Measurements from ENCODE around the gene NFXL1.
A peak's percentile ranks its signal among the peaks of the same experiment; 100 is the strongest.
"Not testable (repeated sequence)": the region's sequence is repeated elsewhere in the genome, so short reads cannot be mapped to it uniquely, and the experiment has no call there.

Gene NFXL1
- total RNA-seq, result 7.4 to 33.8 (median 17.6) reads per million in 9 experiments

- ATAC-seq (replicated peaks), result peak; percentile 95
- H3K36me3 Mint-ChIP-seq (ENCODE audit: insufficient read depth), result peaks cover 20% of the 10 kb centered on the region
- H3K9me3 Mint-ChIP-seq, result no peaks in the 10 kb centered on the region
- peak; percentile 93 to 94 (median 94) for DNase-seq
- peak within 1 kb of the TSS; percentile 90 to 94 for H3K4me3 Mint-ChIP-seq
- peak within 1 kb of the TSS; percentile 93 to 97 for H3K27ac Mint-ChIP-seq
- no peaks in the 10 kb centered on the region for H3K27me3 Mint-ChIP-seq
- H3K4me1 Mint-ChIP-seq (ENCODE audit: low read depth in 2 of 2), result peaks cover 18 to 24% of the 10 kb centered on the region in 2 donors
These were observed at the start of gene NFXL1 for GRCh38 chr4:47914220-47914925. NFXL1 (minus strand) TSS chr4:47914583; CDS start chr4:47914203, 380 bp downstream.

- ATAC-seq (replicated peaks) (no peak), DNase-seq (no peak)
- H3K27ac Mint-ChIP-seq, result no peak overlapping the region
- no peak overlapping the region for H3K4me3 Mint-ChIP-seq
- no peaks in the 10 kb centered on the region for H3K4me1 Mint-ChIP-seq (ENCODE audit: low read depth in 2 of 2)
- H3K27me3 Mint-ChIP-seq, result peaks cover 5 to 18% of the 10 kb centered on the region in 2 donors
- no peaks in the 10 kb centered on the region for H3K36me3 Mint-ChIP-seq (ENCODE audit: insufficient read depth)
- no peaks in the 10 kb centered on the region for H3K9me3 Mint-ChIP-seq
These were observed 40.3 kb upstream of the NFXL1 start for GRCh38 chr4:47954677-47955076.

- no peak overlapping the region for H3K27ac Mint-ChIP-seq
- no peak overlapping the region for H3K4me3 Mint-ChIP-seq
- H3K4me1 Mint-ChIP-seq (ENCODE audit: low read depth in 2 of 2), result no peaks in the 10 kb centered on the region
- peaks cover 5 to 21% of the 10 kb centered on the region in 2 donors for H3K27me3 Mint-ChIP-seq
- DNase-seq (no peak), ATAC-seq (replicated peaks) (no peak)
- H3K36me3 Mint-ChIP-seq (ENCODE audit: insufficient read depth), result no peaks in the 10 kb centered on the region
- no peaks in the 10 kb centered on the region for H3K9me3 Mint-ChIP-seq
These were observed 39.9 kb upstream of the NFXL1 start for GRCh38 chr4:47954245-47954644.

GRCh38 chr4:47945930-47946726 lies 31.7 kb upstream of the NFXL1 start:
- Mint-ChIP-seq H3K27ac (no peak overlapping the region), H3K4me1 (ENCODE audit: low read depth in 2 of 2) (no peaks in the 10 kb centered on the region), H3K4me3 (no peak overlapping the region), H3K27me3 (peaks cover 0 to 20% of the 10 kb centered on the region in 2 donors), H3K36me3 (ENCODE audit: insufficient read depth) (no peaks in the 10 kb centered on the region), H3K9me3 (no peaks in the 10 kb centered on the region)
- ATAC-seq (replicated peaks), result no peak
- no peak for DNase-seq

GRCh38 chr4:47942081-47942819 lies 27.9 kb upstream of the NFXL1 start:
- Mint-ChIP-seq H3K4me3 (no peak overlapping the region), H3K27me3 (peaks cover 19 to 24% of the 10 kb centered on the region in 2 donors), H3K9me3 (no peaks in the 10 kb centered on the region), H3K4me1 (ENCODE audit: low read depth in 2 of 2) (no peaks in the 10 kb centered on the region), H3K27ac (no peak overlapping the region), H3K36me3 (ENCODE audit: insufficient read depth) (no peaks in the 10 kb centered on the region)
- DNase-seq, result no peak
- no peak for ATAC-seq (replicated peaks)

- H3K27ac Mint-ChIP-seq, result no peak overlapping the region
- no peaks in the 10 kb centered on the region for H3K36me3 Mint-ChIP-seq (ENCODE audit: insufficient read depth)
- DNase-seq (no peak), ATAC-seq (replicated peaks) (no peak)
- peaks cover 35 to 36% of the 10 kb centered on the region in 2 donors for H3K27me3 Mint-ChIP-seq
- no peaks in the 10 kb centered on the region for H3K4me1 Mint-ChIP-seq (ENCODE audit: low read depth in 2 of 2)
- no peaks in the 10 kb centered on the region for H3K9me3 Mint-ChIP-seq
- H3K4me3 Mint-ChIP-seq, result no peak overlapping the region
These were observed 25.1 kb upstream of the NFXL1 start for GRCh38 chr4:47939456-47939855.

GRCh38 chr4:47936336-47936735 lies 22.0 kb upstream of the NFXL1 start:
- Mint-ChIP-seq H3K27me3 (peaks cover 35 to 37% of the 10 kb centered on the region in 2 donors), H3K36me3 (ENCODE audit: insufficient read depth) (no peaks in the 10 kb centered on the region), H3K4me3 (no peak overlapping the region), H3K4me1 (ENCODE audit: low read depth in 2 of 2) (no peaks in the 10 kb centered on the region), H3K27ac (no peak overlapping the region), H3K9me3 (no peaks in the 10 kb centered on the region)
- no peak for DNase-seq
- ATAC-seq (replicated peaks), result no peak

- Mint-ChIP-seq H3K9me3 (no peaks in the 10 kb centered on the region), H3K27me3 (peaks cover 21 to 42% of the 10 kb centered on the region in 2 donors), H3K4me1 (ENCODE audit: low read depth in 2 of 2) (no peaks in the 10 kb centered on the region), H3K36me3 (ENCODE audit: insufficient read depth) (no peaks in the 10 kb centered on the region), H3K27ac (no peak overlapping the region), H3K4me3 (no peak overlapping the region)
- DNase-seq (no peak), ATAC-seq (replicated peaks) (peak; percentile 72)
These were observed 19.5 kb upstream of the NFXL1 start for GRCh38 chr4:47933840-47934239.

- no peaks in the 10 kb centered on the region for H3K9me3 Mint-ChIP-seq
- no peaks in the 10 kb centered on the region for H3K36me3 Mint-ChIP-seq (ENCODE audit: insufficient read depth)
- H3K4me1 Mint-ChIP-seq (ENCODE audit: low read depth in 2 of 2), result peaks cover 4 to 6% of the 10 kb centered on the region in 2 donors
- peaks cover 9 to 47% of the 10 kb centered on the region in 2 donors for H3K27me3 Mint-ChIP-seq
- no peak overlapping the region for H3K4me3 Mint-ChIP-seq
- no peak for ATAC-seq (replicated peaks)
- no peak for DNase-seq
- H3K27ac Mint-ChIP-seq, result no peak overlapping the region
These were observed 16.8 kb upstream of the NFXL1 start for GRCh38 chr4:47930971-47931804.

GRCh38 chr4:47929682-47930201 lies 15.4 kb upstream of the NFXL1 start:
- H3K36me3 Mint-ChIP-seq (ENCODE audit: insufficient read depth), result no peaks in the 10 kb centered on the region

GRCh38 chr4:47926667-47927258 lies 12.4 kb upstream of the NFXL1 start:
- Mint-ChIP-seq H3K36me3 (ENCODE audit: insufficient read depth) (no peaks in the 10 kb centered on the region), H3K9me3 (no peaks in the 10 kb centered on the region), H3K4me3 (peak overlapping the region; percentile 44 to 54), H3K4me1 (ENCODE audit: low read depth in 2 of 2) (peaks cover 4 to 6% of the 10 kb centered on the region in 2 donors), H3K27me3 (peaks cover 19 to 60% of the 10 kb centered on the region in 2 donors), H3K27ac (no peak overlapping the region)
- DNase-seq (peak; percentile 43 to 50 (median 44)), ATAC-seq (replicated peaks) (peak; percentile 99)

More at GRCh38 chr4:47929682-47930201, 15.4 kb upstream of the NFXL1 start:
- Mint-ChIP-seq H3K9me3 (no peaks in the 10 kb centered on the region), H3K27ac (no peak overlapping the region), H3K4me1 (ENCODE audit: low read depth in 2 of 2) (peaks cover 4 to 6% of the 10 kb centered on the region in 2 donors), H3K4me3 (no peak overlapping the region), H3K27me3 (peaks cover 15 to 50% of the 10 kb centered on the region in 2 donors)
- DNase-seq (no peak), ATAC-seq (replicated peaks) (no peak)

GRCh38 chr4:47923261-47923608 lies 8.9 kb upstream of the NFXL1 start:
- H3K4me1 Mint-ChIP-seq (ENCODE audit: low read depth in 2 of 2); H3K27ac Mint-ChIP-seq; ATAC-seq (replicated peaks): not testable (repeated sequence)

More at GRCh38 chr4:47923261-47923608, 8.9 kb upstream of the NFXL1 start:
- H3K36me3 Mint-ChIP-seq (ENCODE audit: insufficient read depth); H3K4me3 Mint-ChIP-seq; DNase-seq; H3K9me3 Mint-ChIP-seq: not testable (repeated sequence)
- peaks cover 19 to 44% of the 10 kb centered on the region in 2 donors for H3K27me3 Mint-ChIP-seq
